K562 (cell line): ENCODE results near the gene ZFYVE28. TPM values are rescaled to one million over a fixed set of nuclear protein-coding genes. Genes with fewer than 3 reads are reported as not detected.

Experiments used
- CEBPB ChIP-seq: fragments of 450-650 bp; IDR thresholded peaks from 2 replicates; pipeline ENCODE4 v1.6.1; 2016; ENCODE audit warnings: missing genetic modification characterization, missing compliant biosample characterization
- MAFF ChIP-seq: IDR thresholded peaks from 2 replicates; pipeline ENCODE4 v1.6.1; 2012; ENCODE audit warnings: low read length, improper control_type of control experiment
- polyA plus RNA-seq, 8 experiments: library from polyadenylated mRNA; depleted of rRNA in 4 of 8; stranded (reverse) in 5 of 8; unstranded in 3 of 8; fragments of >200 nt; fragmentation: Nextera tagmentation in 2 of 8; fragmentation: Illumina TruSeq in 1 of 8; extraction: Ambion mirVana in 2 of 8; extraction: Trizol in 1 of 8; gene quantifications; 2 replicates each; pipeline versions ENCODE4 v1.2.1 to v1.2.3, GENCODE V29; 2011 to 2014; ENCODE audit warnings: inconsistent platforms in 1 of 8, missing spikeins in 1 of 8
- total RNA-seq, 7 experiments: library from RNA; depleted of rRNA in 6 of 7; stranded (reverse); fragments of >200 nt in 6 of 7; fragmentation: Illumina TruSeq in 2 of 7; extraction: Trizol in 2 of 7; gene quantifications; 2 replicates each; pipeline versions ENCODE4 v1.2.1 to v1.2.3, GENCODE V29; 2011 to 2021; ENCODE audit warnings: low replicate concordance in 1 of 7
- TF ChIP-seq, protein P1 (sequence below): fragments of 450-650 bp; IDR thresholded peaks from 2 replicates; pipeline ENCODE4 v1.6.1; 2017; ENCODE audit warnings: antibody characterized with exemption, mild to moderate bottlenecking
- TF ChIP-seq, protein P2 (sequence below): sonication (generic); formaldehyde crosslinking; IDR thresholded peaks from 2 replicates; pipeline ENCODE4 v1.8.0; 2022; ENCODE audit warnings: mild to moderate bottlenecking, missing genetic modification reagents
- TF ChIP-seq, protein P3 (sequence below): IDR thresholded peaks from 2 replicates; pipeline ENCODE4 v1.6.1; 2011; ENCODE audit warnings: borderline replicate concordance, low read depth, mild to moderate bottlenecking, moderate library complexity, low read length; ENCODE audit not compliant: insufficient read depth, poor library complexity, severe bottlenecking
- TF ChIP-seq, protein P4 (sequence below): sonication (generic); formaldehyde crosslinking; IDR thresholded peaks from 2 replicates; pipeline ENCODE4 v1.8.0; 2022; ENCODE audit warnings: missing genetic modification reagents, mild to moderate bottlenecking, moderate library complexity, borderline replicate concordance

The ZFYVE28 gene
- total and polyA plus RNA-seq, 9 of the 15 experiments (the other 6 are each of a cell fraction or from before 2014, with no cell fraction given), result 1.3 to 24.8 (median 8.9) TPM

DNA sequence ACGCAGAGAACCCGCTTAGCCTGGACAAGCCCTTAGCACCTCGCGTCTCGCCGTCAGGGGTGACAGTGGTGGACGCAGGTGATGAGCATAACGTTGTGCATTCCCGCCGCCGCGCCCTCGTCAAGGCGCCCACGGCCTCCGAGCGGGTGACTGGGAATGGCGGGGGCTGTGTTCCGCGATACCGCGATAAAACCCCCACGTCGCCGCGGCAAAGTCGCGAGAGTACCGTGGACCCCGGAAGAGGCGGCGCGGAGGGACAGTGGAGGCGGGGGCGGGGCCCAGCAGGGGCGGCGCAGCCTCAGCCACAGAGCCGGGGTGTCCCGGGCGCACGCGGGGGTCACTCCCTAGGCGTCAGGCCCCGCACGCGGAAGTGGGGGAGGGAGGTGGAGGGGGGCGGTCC is 53.8 kb downstream of the ZFYVE28 start (continued):
- TF ChIP-seq, protein P1, sequence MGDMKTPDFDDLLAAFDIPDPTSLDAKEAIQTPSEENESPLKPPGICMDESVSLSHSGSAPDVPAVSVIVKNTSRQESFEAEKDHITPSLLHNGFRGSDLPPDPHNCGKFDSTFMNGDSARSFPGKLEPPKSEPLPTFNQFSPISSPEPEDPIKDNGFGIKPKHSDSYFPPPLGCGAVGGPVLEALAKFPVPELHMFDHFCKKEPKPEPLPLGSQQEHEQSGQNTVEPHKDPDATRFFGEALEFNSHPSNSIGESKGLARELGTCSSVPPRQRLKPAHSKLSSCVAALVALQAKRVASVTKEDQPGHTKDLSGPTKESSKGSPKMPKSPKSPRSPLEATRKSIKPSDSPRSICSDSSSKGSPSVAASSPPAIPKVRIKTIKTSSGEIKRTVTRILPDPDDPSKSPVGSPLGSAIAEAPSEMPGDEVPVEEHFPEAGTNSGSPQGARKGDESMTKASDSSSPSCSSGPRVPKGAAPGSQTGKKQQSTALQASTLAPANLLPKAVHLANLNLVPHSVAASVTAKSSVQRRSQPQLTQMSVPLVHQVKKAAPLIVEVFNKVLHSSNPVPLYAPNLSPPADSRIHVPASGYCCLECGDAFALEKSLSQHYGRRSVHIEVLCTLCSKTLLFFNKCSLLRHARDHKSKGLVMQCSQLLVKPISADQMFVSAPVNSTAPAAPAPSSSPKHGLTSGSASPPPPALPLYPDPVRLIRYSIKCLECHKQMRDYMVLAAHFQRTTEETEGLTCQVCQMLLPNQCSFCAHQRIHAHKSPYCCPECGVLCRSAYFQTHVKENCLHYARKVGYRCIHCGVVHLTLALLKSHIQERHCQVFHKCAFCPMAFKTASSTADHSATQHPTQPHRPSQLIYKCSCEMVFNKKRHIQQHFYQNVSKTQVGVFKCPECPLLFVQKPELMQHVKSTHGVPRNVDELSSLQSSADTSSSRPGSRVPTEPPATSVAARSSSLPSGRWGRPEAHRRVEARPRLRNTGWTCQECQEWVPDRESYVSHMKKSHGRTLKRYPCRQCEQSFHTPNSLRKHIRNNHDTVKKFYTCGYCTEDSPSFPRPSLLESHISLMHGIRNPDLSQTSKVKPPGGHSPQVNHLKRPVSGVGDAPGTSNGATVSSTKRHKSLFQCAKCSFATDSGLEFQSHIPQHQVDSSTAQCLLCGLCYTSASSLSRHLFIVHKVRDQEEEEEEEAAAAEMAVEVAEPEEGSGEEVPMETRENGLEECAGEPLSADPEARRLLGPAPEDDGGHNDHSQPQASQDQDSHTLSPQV, result peak; percentile 49; the same call in 1 of the 2 replicates
- TF ChIP-seq, protein P2, sequence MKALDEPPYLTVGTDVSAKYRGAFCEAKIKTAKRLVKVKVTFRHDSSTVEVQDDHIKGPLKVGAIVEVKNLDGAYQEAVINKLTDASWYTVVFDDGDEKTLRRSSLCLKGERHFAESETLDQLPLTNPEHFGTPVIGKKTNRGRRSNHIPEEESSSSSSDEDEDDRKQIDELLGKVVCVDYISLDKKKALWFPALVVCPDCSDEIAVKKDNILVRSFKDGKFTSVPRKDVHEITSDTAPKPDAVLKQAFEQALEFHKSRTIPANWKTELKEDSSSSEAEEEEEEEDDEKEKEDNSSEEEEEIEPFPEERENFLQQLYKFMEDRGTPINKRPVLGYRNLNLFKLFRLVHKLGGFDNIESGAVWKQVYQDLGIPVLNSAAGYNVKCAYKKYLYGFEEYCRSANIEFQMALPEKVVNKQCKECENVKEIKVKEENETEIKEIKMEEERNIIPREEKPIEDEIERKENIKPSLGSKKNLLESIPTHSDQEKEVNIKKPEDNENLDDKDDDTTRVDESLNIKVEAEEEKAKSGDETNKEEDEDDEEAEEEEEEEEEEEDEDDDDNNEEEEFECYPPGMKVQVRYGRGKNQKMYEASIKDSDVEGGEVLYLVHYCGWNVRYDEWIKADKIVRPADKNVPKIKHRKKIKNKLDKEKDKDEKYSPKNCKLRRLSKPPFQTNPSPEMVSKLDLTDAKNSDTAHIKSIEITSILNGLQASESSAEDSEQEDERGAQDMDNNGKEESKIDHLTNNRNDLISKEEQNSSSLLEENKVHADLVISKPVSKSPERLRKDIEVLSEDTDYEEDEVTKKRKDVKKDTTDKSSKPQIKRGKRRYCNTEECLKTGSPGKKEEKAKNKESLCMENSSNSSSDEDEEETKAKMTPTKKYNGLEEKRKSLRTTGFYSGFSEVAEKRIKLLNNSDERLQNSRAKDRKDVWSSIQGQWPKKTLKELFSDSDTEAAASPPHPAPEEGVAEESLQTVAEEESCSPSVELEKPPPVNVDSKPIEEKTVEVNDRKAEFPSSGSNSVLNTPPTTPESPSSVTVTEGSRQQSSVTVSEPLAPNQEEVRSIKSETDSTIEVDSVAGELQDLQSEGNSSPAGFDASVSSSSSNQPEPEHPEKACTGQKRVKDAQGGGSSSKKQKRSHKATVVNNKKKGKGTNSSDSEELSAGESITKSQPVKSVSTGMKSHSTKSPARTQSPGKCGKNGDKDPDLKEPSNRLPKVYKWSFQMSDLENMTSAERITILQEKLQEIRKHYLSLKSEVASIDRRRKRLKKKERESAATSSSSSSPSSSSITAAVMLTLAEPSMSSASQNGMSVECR, result 0 out of 2 replicates have a peak, but pooled peaks have one; percentile 36
- TF ChIP-seq MAFF, result no peak
- TF ChIP-seq, protein P3, sequence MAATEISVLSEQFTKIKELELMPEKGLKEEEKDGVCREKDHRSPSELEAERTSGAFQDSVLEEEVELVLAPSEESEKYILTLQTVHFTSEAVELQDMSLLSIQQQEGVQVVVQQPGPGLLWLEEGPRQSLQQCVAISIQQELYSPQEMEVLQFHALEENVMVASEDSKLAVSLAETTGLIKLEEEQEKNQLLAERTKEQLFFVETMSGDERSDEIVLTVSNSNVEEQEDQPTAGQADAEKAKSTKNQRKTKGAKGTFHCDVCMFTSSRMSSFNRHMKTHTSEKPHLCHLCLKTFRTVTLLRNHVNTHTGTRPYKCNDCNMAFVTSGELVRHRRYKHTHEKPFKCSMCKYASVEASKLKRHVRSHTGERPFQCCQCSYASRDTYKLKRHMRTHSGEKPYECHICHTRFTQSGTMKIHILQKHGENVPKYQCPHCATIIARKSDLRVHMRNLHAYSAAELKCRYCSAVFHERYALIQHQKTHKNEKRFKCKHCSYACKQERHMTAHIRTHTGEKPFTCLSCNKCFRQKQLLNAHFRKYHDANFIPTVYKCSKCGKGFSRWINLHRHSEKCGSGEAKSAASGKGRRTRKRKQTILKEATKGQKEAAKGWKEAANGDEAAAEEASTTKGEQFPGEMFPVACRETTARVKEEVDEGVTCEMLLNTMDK, result no peak
- TF ChIP-seq, protein P4, sequence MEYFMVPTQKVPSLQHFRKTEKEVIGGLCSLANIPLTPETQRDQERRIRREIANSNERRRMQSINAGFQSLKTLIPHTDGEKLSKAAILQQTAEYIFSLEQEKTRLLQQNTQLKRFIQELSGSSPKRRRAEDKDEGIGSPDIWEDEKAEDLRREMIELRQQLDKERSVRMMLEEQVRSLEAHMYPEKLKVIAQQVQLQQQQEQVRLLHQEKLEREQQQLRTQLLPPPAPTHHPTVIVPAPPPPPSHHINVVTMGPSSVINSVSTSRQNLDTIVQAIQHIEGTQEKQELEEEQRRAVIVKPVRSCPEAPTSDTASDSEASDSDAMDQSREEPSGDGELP, result peak; percentile 72
- 0 out of 2 replicates have a peak, but pooled peaks have one; percentile 34 for TF ChIP-seq CEBPB
